Measurements from ENCODE around the gene TCF23.

The TCF23 gene

DNA sequence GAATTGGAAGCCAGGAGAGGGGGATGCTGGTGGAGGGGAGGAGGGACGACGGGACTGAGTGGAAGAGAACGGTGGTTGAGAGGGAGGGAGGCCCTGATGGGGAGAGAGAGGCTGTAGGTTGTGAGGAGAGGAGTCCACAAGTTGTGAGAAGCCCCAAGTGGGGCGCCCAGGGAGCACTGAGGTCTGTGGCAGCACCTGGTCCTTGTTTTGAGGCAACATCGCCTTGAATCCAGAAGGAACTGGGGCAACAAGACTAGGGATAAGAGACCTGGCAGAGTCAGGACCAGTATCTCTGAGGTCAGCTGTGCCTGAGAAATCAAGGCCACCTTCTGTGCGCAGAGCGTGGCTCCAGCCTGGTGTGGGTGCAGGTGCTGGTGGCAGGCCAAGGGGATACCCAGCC is 10.7 kb upstream of the TCF23 start:
- Histone ChIP-seq H2BK5ac (ENCODE audit: low read depth, low read length, poor library complexity, severe bottlenecking) (no peak overlapping the region), H3K9me3 (ENCODE audit: control insufficient read depth, low read length) (peaks cover 6% of the 10 kb centered on the region), H3K4me3 (ENCODE audit: insufficient read depth in 1 of 2, low read depth in 1 of 2, low read length in 2 of 2) (no peak overlapping the region), H3K4me1 (ENCODE audit: control insufficient read depth, insufficient read depth, low read depth, low read length) (peaks cover 5% of the 10 kb centered on the region), H4K91ac (ENCODE audit: low read length) (no peak overlapping the region), H2BK12ac (ENCODE audit: low read length in 2 of 2) (no peak overlapping the region), H3K79me1 (replicated peaks; ENCODE audit: low read length, poor library complexity, severe bottlenecking) (peaks cover 6% of the 10 kb centered on the region), H3K27me3 (ENCODE audit: control insufficient read depth in 1 of 2, insufficient read depth in 1 of 2, low read length in 2 of 2) (peaks cover 8 to 14% of the 10 kb centered on the region in 2 experiments), H3K36me3 (ENCODE audit: control insufficient read depth in 1 of 2, insufficient read depth in 2 of 2, low read depth in 1 of 2, low read length in 2 of 2) (peaks cover 1 to 4% of the 10 kb centered on the region in 2 experiments), H2BK15ac (ENCODE audit: low read depth, poor library complexity, severe bottlenecking) (no peak overlapping the region), H3K14ac (ENCODE audit: low read length in 2 of 2) (no peak overlapping the region), H2AFZ (ENCODE audit: low read depth, low read length) (no peak overlapping the region), H3K27ac (ENCODE audit: low read length, poor library complexity, severe bottlenecking) (no peak overlapping the region), H2BK120ac (ENCODE audit: low read depth, low read length) (no peak overlapping the region), H4K8ac (ENCODE audit: low read length) (no peak overlapping the region), H3K18ac (ENCODE audit: low read depth in 1 of 2, low read length in 2 of 2) (no peak overlapping the region), H3K4ac (ENCODE audit: low read depth in 1 of 2, low read length in 2 of 2) (no peak overlapping the region), H3K23ac (ENCODE audit: low read length in 2 of 2) (no peak overlapping the region), H3K4me2 (ENCODE audit: low read length, poor library complexity, severe bottlenecking) (no peak overlapping the region), H3K9ac (ENCODE audit: low read length) (no peak overlapping the region), H2AK5ac (ENCODE audit: low read length, severe bottlenecking) (no peak overlapping the region)
- 83% methylated on average over 7 of the region's 7 CpGs for WGBS
- DNase-seq = no peak

DNA sequence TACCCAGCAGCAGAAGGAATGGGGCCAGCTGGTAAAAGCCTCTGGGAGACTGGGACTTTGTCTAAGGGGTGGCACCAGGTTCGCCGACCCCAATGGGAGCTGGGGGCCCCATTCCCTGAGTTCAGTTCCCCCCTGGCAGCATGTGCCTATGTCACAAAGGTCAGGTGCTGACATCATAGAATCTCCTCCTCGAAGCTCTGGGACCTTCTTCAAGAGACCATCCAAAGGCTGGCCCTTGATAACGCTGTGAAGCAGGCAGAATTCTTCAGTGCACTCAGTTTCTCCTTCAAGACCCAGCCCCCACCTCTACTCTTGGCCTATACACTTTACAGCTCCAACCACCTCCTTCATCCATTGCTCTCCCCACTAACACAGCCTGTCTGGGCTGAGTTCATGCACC is 9.5 kb upstream of the TCF23 start, which contains the start of gene PRR30:
Gene PRR30, minus strand, starts transcription at position 101 of the 400 bp plus-strand sequence. CDS start 1,081 bp downstream, outside the sequence.
- H2BK12ac ChIP-seq (ENCODE audit: low read length in 2 of 2) = no peak within 1 kb of the TSS
- H3K18ac ChIP-seq (ENCODE audit: low read depth in 1 of 2, low read length in 2 of 2) = no peak within 1 kb of the TSS
- H2BK15ac ChIP-seq (ENCODE audit: low read depth, poor library complexity, severe bottlenecking) = no peak within 1 kb of the TSS
- H3K4ac ChIP-seq (ENCODE audit: low read depth in 1 of 2, low read length in 2 of 2) = no peak within 1 kb of the TSS
- no peaks in the 10 kb centered on the region for H3K4me1 ChIP-seq (ENCODE audit: control insufficient read depth, insufficient read depth, low read depth, low read length)
- H2AK5ac ChIP-seq (ENCODE audit: low read length, severe bottlenecking) = no peak within 1 kb of the TSS
- H3K9ac ChIP-seq (ENCODE audit: low read length) = no peak within 1 kb of the TSS
- WGBS = 86% methylated on average over 4 of the region's 4 CpGs
- H3K27ac ChIP-seq (ENCODE audit: low read length, poor library complexity, severe bottlenecking) = no peak within 1 kb of the TSS
- no peak within 1 kb of the TSS for H4K8ac ChIP-seq (ENCODE audit: low read length)
- H2BK120ac ChIP-seq (ENCODE audit: low read depth, low read length) = no peak within 1 kb of the TSS
- H3K23ac ChIP-seq (ENCODE audit: low read length in 2 of 2) = no peak within 1 kb of the TSS
- H2AFZ ChIP-seq (ENCODE audit: low read depth, low read length) = no peak within 1 kb of the TSS
- no peak within 1 kb of the TSS for H3K4me2 ChIP-seq (ENCODE audit: low read length, poor library complexity, severe bottlenecking)
- H3K36me3 ChIP-seq (ENCODE audit: control insufficient read depth in 1 of 2, insufficient read depth in 2 of 2, low read depth in 1 of 2, low read length in 2 of 2) = no peaks in the 10 kb centered on the region
- peaks cover 7% of the 10 kb centered on the region for H3K9me3 ChIP-seq (ENCODE audit: control insufficient read depth, low read length)
- no peak within 1 kb of the TSS for H2BK5ac ChIP-seq (ENCODE audit: low read depth, low read length, poor library complexity, severe bottlenecking)
- no peaks in the 10 kb centered on the region for H3K79me1 ChIP-seq (replicated peaks; ENCODE audit: low read length, poor library complexity, severe bottlenecking)
- peaks cover 12 to 21% of the 10 kb centered on the region in 2 experiments for H3K27me3 ChIP-seq (ENCODE audit: control insufficient read depth in 1 of 2, insufficient read depth in 1 of 2, low read length in 2 of 2)
- no peak within 1 kb of the TSS for H3K14ac ChIP-seq (ENCODE audit: low read length in 2 of 2)
- H3K4me3 ChIP-seq (ENCODE audit: insufficient read depth in 1 of 2, low read depth in 1 of 2, low read length in 2 of 2) = no peak within 1 kb of the TSS
- DNase-seq = no peak
- H4K91ac ChIP-seq (ENCODE audit: low read length) = no peak within 1 kb of the TSS

DNA sequence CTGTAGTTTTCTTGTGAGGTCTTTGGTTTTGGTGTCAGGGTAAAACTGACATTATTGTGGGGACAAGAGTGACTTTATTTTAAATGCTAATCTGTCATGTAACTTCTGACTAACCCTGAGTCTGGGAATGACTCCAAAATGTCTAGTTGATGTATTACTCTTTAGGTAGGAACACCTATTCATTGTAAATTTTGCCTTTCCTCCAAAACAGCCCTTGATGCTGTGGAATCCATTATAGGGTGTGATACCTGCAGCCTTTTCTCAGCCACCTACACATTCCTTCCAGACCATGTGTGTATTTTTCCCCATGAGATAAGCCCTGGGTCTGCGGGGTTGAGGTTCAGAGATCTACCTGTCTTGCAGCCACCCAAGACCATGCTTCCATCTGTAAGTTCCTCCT is 5.5 kb upstream of the TCF23 start:
- Histone ChIP-seq H3K4me2 (ENCODE audit: low read length, poor library complexity, severe bottlenecking) (no peak overlapping the region), H3K36me3 (ENCODE audit: control insufficient read depth in 1 of 2, insufficient read depth in 2 of 2, low read depth in 1 of 2, low read length in 2 of 2) (no peaks in the 10 kb centered on the region), H3K27ac (ENCODE audit: low read length, poor library complexity, severe bottlenecking) (no peak overlapping the region), H3K9me3 (ENCODE audit: control insufficient read depth, low read length) (peaks cover 7% of the 10 kb centered on the region), H4K8ac (ENCODE audit: low read length) (no peak overlapping the region), H3K4me3 (ENCODE audit: insufficient read depth in 1 of 2, low read depth in 1 of 2, low read length in 2 of 2) (no peak overlapping the region), H2BK120ac (ENCODE audit: low read depth, low read length) (no peak overlapping the region), H3K23ac (ENCODE audit: low read length in 2 of 2) (no peak overlapping the region), H3K79me1 (replicated peaks; ENCODE audit: low read length, poor library complexity, severe bottlenecking) (no peaks in the 10 kb centered on the region), H2AFZ (ENCODE audit: low read depth, low read length) (no peak overlapping the region), H3K27me3 (ENCODE audit: control insufficient read depth in 1 of 2, insufficient read depth in 1 of 2, low read length in 2 of 2) (peaks cover 19 to 22% of the 10 kb centered on the region in 2 experiments), H4K91ac (ENCODE audit: low read length) (no peak overlapping the region), H3K4ac (ENCODE audit: low read depth in 1 of 2, low read length in 2 of 2) (no peak overlapping the region), H3K9ac (ENCODE audit: low read length) (no peak overlapping the region), H2BK5ac (ENCODE audit: low read depth, low read length, poor library complexity, severe bottlenecking) (no peak overlapping the region), H2AK5ac (ENCODE audit: low read length, severe bottlenecking) (no peak overlapping the region), H3K18ac (ENCODE audit: low read depth in 1 of 2, low read length in 2 of 2) (no peak overlapping the region), H3K4me1 (ENCODE audit: control insufficient read depth, insufficient read depth, low read depth, low read length) (no peaks in the 10 kb centered on the region), H2BK12ac (ENCODE audit: low read length in 2 of 2) (no peak overlapping the region), H2BK15ac (ENCODE audit: low read depth, poor library complexity, severe bottlenecking) (no peak overlapping the region), H3K14ac (ENCODE audit: low read length in 2 of 2) (no peak overlapping the region)
- 86% methylated on average over 1 of the region's 1 CpG for WGBS
- DNase-seq = no peak

DNA sequence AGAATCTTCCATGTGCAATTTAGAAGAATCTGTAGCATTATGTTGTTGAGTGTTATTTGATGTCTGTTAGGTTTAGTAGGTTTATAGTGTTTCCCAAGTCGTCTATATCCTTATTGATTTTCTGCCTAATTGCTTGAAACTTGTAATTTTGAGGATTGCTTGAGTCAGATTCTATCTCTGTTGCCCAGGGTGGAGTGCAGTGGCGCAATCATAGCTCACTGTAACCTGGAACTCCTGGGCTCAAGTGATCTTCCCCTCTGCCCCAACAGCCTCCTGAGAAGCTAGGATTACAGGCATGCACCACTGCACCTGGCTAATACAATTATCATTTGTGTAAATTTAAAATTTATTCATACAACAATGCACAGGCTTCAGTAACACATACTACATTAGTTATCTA is 3.1 kb upstream of the TCF23 start:
- H2BK5ac ChIP-seq (ENCODE audit: low read depth, low read length, poor library complexity, severe bottlenecking) = no peak overlapping the region
- no peak overlapping the region for H2BK120ac ChIP-seq (ENCODE audit: low read depth, low read length)
- H2BK15ac ChIP-seq (ENCODE audit: low read depth, poor library complexity, severe bottlenecking) = no peak overlapping the region
- 88% methylated on average over 2 of the region's 2 CpGs for WGBS
- no peak overlapping the region for H3K4ac ChIP-seq (ENCODE audit: low read depth in 1 of 2, low read length in 2 of 2)
- no peak overlapping the region for H2AK5ac ChIP-seq (ENCODE audit: low read length, severe bottlenecking)
- no peak overlapping the region for H2BK12ac ChIP-seq (ENCODE audit: low read length in 2 of 2)
- no peak overlapping the region for H3K23ac ChIP-seq (ENCODE audit: low read length in 2 of 2)
- no peak overlapping the region for H4K91ac ChIP-seq (ENCODE audit: low read length)
- H3K9ac ChIP-seq (ENCODE audit: low read length) = no peak overlapping the region
- DNase-seq = no peak
- no peaks in the 10 kb centered on the region for H3K79me1 ChIP-seq (replicated peaks; ENCODE audit: low read length, poor library complexity, severe bottlenecking)
- H3K14ac ChIP-seq (ENCODE audit: low read length in 2 of 2) = no peak overlapping the region
- H3K27ac ChIP-seq (ENCODE audit: low read length, poor library complexity, severe bottlenecking) = no peak overlapping the region
- H3K4me1 ChIP-seq (ENCODE audit: control insufficient read depth, insufficient read depth, low read depth, low read length) = peaks cover 2% of the 10 kb centered on the region
- H2AFZ ChIP-seq (ENCODE audit: low read depth, low read length) = no peak overlapping the region
- no peak overlapping the region for H3K18ac ChIP-seq (ENCODE audit: low read depth in 1 of 2, low read length in 2 of 2)
- H3K4me3 ChIP-seq (ENCODE audit: insufficient read depth in 1 of 2, low read depth in 1 of 2, low read length in 2 of 2) = no peak overlapping the region
- no peaks in the 10 kb centered on the region for H3K36me3 ChIP-seq (ENCODE audit: control insufficient read depth in 1 of 2, insufficient read depth in 2 of 2, low read depth in 1 of 2, low read length in 2 of 2)
- H3K27me3 ChIP-seq (ENCODE audit: control insufficient read depth in 1 of 2, insufficient read depth in 1 of 2, low read length in 2 of 2) = peaks cover 30 to 35% of the 10 kb centered on the region in 2 experiments
- H4K8ac ChIP-seq (ENCODE audit: low read length) = no peak overlapping the region
- peaks cover 7% of the 10 kb centered on the region for H3K9me3 ChIP-seq (ENCODE audit: control insufficient read depth, low read length)
- no peak overlapping the region for H3K4me2 ChIP-seq (ENCODE audit: low read length, poor library complexity, severe bottlenecking)
